GM18519 (cell line): Measurements from ENCODE around the gene DIP2B.

Experiments
- ATAC-seq: cut with Tn5 transposase; IDR thresholded peaks from one replicate; pipeline ENCODE4 v1.9.1; 2021; ENCODE audit warnings: mild to moderate bottlenecking, moderate library complexity; ENCODE audit not compliant: unreplicated experiment, low FRiP score

DIP2B gene

DNA sequence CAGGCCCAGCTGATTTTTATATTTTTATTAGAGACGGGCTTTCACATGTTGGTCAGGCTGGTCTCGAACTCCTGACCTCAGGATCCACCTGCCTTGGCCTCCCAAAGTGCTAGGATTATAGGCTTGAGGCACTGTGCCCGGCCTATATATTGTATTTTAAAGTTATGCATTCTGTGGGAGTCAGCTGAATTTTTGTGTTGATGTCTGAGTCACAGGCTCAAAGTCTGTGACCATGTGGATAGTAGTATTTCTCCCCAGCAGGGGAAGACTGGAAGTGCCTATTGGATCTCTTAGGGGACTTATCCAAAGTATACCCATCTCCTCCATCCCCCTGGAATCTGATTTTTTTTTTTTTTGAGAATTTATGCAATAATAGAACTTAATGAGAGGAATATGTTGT is 215.3 kb downstream of the DIP2B start:
- ATAC-seq, result no peak

DNA sequence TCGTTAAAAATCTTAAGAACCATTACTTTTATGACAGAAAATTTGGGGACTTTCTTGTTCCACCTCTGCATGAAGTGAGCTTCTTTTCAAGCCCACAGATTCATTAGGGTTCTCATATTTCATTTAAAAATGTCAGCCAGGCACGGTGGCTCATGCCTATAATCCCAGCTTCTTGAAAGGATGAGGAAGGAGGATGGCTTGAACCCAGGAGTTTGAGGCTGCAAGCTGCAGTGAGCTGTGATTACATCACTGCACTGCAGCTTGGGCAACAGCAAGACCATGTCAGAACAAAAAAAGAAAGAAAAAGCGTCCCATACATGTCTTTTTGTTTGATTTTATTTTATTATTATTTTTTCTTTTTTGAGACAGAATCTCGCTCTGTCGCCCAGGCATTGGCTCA is 215.7 kb downstream of the DIP2B start:
- ATAC-seq, result no peak

DNA sequence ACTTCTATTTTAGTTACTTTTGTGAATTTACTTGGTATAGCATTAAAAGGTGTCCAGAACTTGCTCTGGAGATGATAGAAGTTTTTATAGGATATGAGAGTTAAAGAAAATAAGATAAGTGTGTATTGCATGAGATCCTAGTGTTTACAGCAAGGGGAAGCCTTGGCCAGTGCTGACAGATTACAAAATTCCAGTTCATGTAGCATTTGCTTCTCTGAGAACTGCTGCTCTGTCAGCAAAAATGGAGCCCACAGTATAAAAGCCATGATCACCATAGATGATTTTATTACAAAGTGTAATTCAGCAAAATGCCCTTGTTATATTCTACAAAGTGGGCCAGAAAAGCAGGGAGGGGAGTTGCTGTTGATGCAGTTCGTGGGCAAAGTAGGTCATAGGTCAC is 219.1 kb downstream of the DIP2B start:
- ATAC-seq, result no peak

DNA sequence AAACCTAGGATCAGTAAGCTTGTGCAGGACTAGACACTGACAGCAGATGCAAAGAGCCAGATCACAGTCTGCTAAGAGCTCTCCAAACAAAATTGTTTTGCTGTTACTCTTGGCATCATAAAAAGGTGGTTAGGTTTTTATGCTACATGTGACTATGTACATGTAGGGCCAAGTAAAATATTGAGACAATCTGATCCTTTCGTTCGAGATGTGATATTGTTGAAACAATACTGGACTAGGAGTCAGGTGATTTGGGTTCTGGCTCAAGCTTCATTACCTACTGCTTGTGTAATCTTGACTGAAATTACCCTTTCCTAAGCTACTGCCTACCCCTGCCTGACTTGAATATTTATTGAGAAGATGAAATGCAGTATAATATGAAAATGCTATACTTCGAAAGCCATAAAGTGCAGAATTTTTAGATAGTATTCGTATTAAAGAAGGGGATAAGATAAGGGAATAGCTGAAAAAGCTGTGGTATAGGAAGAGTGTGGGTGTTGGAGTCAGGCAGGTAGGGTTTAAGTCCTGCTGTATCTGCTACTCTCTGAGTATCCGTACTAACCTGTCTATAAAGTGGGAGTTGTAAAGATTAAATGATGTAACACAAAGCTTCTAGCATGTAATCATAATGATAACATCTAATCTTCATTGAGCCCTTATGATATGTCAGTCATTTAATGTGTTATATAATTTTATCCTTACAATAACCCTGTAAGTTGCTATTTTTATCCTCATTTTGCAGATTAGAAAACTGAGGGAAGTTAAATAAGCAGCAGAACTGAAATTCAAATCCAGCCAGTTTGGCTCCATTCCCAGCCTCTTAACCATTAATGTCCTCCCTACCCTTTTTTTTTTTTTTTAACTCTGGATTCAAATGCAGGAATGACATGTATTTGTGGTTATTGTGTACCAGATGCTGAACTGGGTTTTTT is 220.5 kb downstream of the DIP2B start:
- no peak for ATAC-seq

DNA sequence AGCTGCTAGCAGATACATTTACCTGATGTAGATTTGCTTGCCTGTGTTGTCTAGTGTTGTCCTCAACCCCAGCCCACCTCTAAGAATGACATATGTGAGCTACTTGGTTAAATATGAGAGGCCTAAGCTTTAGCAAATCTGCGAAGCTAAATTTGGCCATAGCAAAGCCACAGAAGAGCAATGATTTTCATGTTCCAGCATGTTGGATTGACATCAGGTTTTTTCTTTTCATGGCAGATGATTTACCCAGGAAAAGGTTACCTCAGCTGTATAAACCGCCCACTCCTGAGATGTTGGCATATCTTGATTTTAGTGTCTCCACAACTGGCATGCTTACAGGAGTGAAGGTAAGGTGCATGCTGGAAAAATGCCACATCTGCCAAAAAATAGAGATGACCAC is 222.7 kb downstream of the DIP2B start:
- ATAC-seq, result no peak

DNA sequence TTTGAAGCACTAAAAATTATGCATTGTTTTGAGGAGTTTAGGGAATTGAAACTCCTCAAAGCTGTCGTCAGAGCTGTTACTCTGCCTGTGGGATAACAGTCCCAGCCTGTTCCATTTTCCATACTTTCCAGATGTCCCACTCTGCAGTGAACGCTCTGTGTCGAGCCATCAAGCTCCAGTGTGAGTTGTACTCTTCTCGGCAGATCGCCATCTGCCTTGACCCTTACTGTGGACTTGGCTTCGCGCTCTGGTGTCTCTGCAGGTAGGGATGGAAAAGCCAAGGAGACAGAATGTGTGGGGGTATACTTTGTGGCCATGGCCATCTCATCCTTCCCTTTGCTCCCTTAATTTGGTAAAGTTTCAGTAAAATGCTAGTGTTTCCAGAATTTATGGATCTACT is 223.6 kb downstream of the DIP2B start:
- ATAC-seq, result no peak

DNA sequence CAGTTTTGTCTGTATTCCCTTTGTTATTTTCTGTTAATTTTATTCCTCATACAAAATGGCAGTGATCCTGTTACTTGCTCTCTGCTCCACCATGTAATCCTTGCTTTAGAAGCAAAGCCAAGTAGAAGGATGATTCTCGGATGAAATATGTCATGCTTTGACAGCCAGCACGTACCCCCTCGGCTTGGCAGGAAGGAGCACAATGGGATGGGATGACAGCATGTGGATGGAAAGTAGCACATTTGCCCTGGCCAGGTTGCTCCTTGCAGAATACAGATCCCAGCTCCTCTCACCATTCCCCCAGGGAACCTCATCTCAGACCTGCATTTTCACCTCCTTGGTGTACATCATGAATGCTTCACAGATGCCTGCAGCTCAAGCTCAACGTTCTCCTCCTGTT is 224.1 kb downstream of the DIP2B start:
- ATAC-seq, result no peak

DNA sequence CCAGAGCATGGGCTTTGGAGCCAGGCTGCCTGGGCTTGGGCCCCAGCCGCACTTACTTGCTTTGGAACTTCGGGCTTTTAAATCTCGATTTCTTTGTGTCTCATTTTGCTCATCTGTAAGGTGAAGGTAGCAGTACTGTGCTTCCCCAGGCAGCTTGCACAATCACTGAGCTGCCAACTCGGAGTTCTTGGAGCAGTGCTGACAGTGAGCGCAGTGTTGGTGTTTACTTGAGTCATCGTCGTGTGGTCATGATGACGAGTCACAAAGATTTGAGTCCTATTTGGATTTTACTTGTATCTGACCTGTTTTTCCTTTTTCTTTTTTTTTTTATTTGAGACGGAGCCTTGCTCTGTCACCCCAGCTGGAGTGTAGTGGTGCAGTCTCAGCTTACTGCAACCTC is 227.8 kb downstream of the DIP2B start:
- no peak for ATAC-seq

DNA sequence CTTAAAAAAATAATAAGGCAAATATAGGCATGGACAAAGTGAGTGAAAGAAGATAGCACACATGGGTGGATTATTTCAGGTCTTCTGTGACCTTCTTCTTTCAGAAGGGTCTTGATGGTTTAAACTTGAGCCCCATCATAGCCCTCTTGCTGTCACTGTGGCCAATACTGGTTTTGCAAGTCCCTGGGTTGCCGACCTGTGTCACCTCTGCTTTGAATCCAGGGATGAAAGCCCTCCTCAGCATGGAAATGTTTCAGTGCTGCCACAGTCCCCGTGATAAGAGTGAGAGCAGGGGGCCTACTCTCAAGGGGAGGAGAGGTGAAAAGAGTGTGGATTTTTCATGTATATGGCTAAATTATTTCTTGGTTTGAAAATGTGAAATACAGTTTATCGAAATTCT is 228.9 kb downstream of the DIP2B start:
- ATAC-seq, result no peak

DNA sequence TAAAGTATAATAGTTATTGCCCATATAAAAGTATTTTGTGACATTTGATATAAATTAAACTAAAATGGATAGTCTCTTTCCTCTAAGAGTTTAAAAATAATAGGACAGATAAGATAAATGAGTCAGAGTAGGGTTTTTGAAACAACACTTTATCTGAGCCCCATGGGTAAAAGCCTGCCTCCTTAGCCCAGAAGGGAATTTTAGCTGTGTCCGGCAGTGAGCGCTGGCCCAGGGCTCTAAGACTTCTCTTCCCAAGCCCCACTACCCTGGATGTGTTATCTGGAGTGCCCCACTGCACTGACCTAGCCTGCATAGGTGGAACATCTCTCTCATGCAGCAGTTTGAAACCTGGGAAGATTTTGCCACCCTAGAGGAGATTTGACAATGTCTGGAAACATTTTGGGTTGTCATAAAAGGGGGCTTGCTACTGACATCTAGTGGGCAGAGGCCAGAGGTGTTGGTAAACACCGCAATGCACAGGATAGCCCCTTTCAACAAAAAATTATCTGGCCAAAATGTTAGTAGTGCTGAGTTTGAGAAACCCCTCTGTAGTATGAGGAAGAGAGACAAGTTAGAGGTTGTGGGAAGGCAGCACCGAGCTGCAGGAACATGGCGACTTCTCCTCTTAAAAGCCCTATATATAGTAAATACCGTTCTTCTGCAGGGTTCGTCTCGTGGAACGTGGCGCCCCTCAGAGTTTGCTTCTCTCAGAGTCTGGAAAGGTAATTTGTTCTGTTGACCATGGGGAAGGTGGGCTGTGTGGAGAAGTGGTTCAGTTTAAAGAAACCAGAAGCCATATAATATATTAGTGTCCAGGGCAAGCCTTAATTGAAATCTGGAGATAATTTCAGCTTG is 229.9 kb downstream of the DIP2B start:
- no peak for ATAC-seq

DNA sequence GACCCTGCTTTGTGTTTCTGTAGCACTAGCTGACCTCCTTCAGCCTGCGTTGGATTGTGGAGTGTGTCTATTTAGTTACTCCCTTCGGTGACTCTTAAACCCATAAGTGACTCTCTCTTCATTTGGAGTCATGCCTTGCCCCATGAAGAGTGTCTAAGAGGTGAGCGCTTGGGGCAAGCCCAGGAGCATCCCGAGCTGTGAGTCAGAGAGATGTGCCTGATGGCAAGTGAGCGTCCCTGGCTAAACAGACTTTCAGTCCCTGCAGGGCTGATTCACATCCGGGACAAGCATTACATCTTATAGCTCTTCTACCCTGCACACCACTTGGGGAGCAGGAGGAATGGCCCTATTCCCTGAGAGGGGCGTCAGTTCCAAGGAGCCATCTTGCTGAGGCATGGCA is 234.8 kb downstream of the DIP2B start:
- no peak for ATAC-seq

DNA sequence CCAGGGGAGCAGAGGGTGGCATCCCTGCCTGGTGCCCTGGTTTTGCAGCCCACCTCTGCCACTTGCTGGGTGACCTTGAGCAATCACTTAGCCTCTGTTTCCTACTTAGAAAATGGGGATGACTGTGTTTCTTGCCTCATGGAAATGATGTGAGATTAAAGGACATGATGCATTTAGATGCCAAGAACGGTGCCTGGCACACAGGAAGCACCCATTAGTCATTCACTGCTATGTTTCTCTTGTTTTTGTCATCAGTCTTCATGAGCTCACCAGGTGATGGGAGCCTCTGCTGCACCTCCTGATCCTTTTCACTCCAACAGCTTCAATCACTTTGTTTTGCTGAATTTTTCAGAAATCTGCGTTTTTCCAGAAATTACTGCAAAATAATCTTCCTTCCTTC is 235.5 kb downstream of the DIP2B start:
- no peak for ATAC-seq

DNA sequence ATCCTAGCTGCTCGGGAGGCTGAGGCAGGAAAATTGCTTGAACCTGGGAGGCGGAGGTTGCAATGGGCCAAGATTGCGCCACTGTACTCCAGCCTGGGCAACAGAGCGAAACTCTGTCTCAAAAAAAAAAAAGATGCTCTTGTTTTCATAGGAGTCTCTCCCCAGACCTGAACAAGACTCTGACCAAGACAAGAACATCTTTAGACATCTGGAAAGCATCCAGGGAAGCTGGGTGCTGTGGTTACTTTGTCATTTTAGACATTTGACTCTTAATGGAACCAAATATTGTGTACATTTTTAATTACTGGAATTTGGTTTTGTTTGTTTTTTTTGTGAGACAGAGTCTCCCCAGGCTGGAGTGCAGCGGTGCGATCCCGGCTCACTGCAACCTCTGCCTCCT is 238.0 kb downstream of the DIP2B start:
- no peak for ATAC-seq

DNA sequence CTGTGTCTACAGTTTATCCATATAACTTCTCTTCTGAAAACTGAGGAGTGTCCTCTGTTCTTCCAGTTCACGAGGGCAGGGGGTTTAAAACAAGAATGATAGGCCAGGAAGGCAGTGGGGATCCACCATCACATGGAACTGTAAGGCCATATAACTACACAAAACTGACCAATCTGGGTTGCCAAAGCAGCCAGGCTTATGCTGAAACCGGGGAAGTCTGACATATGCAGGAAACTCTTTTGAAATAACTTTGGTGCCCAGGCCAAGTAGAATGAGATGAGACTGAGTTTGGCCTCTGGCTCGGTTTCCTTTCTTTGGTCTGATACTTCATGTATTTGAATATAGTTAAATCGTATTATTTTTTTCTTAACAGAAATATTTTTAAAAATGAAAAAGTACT is 241.1 kb downstream of the DIP2B start:
- no peak for ATAC-seq

DNA sequence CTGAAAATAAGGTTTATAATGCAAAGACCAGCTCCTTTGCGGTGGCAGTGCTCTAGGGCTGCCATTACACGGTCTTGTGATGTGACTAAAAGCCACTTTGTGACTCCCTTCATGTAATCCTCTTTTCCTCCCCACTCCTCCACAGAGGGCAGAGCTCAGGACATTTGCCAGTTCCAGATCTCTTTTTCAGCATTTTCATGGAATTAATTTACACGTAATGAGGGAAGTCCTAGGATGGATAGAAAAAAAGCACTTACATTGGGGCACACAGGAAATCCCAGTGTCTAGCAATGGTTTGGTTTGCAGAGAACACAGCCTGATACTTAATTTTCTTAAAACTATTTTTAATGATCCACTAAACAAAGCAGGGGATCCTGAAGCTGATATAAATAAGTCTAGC is 241.6 kb downstream of the DIP2B start:
- no peak for ATAC-seq

DNA sequence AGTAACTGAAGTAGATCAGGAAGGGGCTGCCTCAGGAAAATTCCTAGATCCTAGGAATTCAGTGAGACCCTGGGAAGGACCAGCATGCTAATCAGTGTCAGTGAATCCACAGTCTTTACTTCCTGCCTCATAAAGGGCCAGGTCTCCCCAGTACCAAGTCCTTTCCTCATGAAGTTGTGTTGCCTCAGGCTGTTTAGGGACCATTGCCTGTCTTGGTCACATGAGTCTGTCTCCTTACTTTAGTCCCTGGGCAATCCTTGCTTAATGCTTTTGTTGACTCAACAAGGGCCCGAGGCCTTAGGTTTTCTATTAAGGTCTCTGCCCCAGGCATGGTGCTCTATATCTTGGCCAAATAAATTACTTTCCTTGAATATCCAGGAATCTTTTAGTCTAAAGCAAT is 243.0 kb downstream of the DIP2B start:
- no peak for ATAC-seq

DNA sequence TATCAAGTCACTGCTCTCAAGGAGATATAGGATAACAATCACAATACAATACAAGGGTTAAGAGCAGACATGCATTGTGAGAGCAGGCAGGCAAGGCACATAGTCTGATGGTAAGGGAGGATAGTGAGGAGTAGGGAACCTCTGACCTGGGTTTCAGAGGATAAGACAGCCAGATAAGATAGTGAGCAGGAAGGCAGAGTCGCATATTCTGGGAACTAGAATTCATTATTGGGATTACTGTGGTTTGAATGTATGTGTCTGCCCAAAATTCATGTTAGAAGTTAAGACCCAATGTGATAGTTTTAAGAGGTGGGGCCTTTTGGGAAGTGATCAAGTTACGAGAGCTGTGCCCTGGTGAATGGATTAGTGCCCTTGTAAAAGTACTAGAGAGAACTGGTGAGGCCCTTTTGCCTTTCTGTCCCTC is 244.7 kb downstream of the DIP2B start:
- no peak for ATAC-seq

DNA sequence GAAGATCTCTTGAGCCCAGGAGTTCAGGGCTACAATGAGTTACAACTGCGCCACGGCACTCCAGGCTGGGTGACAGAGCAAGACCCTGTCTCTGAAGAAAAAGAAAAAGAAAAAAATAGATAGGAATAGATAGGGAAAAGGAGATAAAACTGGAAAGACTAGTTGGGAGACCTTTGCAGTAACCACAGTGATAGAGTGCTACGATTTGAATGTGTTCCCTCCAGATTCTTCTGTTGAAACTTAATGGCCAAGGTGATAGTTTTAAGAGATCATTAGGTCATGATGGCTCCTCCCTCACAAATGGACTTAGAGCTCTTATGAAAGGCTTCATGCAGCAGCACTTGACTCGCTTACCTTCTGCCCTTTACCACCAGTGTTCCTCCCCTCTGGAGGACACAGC is 245.6 kb downstream of the DIP2B start:
- no peak for ATAC-seq

DNA sequence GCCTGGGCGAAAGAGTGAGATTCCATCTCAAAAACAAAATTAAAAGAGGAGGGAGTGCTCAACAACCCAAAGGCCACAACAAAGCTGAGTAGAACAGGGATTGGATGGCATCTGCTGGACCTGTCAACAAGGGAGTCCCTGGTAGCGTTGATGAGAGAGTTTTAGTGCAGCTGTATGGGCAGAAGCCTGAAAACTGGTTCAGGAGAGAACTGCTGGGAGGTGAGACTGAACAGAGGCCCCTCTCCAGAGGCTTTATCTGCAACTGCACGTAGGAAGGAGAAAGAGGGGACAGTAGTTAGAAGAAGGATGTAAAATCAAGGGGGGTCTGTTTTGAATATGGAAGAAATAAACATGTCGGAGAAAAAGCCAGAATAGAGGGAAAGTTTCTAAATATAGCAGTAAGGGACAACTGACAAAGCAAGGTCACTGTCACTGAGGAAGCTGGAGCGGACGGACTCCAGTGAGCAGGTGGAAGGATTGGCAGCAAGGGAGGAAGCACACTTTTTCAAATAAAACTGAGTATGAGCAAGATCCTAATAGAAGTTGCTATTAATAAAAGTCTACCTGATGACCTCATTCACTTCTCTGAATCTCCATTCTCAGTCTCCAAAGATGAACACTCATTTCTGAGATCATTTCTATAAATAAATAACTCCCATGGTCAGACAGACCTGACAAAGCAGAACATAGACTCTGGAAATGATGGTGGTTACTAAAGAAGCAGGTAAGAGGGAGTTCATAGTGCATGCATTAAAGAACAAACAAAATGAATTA is 247.3 kb downstream of the DIP2B start:
- ATAC-seq, result no peak

DNA sequence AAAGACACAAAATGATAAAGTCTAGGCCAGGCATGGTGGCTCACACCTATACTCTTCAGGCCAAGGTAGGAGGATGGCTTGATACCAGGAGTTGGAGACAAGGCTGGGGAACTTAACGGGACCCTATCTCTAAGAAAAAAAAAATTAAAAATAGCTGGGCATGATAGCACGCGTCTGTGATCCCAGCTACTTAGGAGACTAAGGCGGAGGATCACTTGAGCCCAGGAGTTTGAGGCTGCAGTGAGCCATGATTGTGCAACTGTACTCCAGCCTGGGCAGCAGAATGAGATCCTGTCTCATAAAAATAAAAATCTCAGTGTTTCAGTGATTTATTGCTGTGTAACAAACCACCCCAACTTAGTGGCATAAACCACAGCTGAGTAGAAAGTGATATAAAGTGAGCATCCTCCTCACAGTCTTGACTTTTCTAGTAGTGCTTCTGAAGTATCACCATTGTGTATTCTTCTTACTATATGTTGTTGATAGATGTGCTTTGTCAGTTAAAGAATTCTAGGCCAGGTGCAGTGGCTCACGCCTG is 248.5 kb downstream of the DIP2B start:
- no peak for ATAC-seq
